ENCODE data around the gene FAM174A.

FAM174A gene

DNA sequence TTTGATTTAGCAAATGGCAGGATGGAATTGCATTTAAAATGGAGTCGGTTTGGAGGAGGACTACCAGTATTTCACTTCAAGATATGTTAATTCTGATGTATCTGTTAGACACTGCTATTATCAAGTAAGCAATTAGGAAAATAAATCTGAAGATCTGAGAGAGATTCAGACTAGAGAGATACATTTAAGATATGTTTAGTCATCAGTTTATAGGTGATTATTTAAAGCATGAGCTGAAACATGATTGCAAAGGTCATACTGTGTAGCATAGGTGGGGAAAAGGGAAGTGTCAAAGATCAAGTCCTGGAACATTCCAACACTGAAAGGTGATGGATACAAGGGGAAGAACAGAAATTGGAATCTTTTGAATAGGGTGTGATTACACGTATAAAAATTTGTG, 79.1 kb downstream of the FAM174A start:
- no peak overlapping the region for H3K4me3 ChIP-seq (ENCODE audit: low read length)
- DNase-seq (ENCODE audit: low read depth), result no peak
- TF ChIP-seq, protein P1, sequence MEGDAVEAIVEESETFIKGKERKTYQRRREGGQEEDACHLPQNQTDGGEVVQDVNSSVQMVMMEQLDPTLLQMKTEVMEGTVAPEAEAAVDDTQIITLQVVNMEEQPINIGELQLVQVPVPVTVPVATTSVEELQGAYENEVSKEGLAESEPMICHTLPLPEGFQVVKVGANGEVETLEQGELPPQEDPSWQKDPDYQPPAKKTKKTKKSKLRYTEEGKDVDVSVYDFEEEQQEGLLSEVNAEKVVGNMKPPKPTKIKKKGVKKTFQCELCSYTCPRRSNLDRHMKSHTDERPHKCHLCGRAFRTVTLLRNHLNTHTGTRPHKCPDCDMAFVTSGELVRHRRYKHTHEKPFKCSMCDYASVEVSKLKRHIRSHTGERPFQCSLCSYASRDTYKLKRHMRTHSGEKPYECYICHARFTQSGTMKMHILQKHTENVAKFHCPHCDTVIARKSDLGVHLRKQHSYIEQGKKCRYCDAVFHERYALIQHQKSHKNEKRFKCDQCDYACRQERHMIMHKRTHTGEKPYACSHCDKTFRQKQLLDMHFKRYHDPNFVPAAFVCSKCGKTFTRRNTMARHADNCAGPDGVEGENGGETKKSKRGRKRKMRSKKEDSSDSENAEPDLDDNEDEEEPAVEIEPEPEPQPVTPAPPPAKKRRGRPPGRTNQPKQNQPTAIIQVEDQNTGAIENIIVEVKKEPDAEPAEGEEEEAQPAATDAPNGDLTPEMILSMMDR (conservative IDR thresholded peaks at IDR 0.05; ENCODE audit: low read depth, low read length), result no peak

DNA sequence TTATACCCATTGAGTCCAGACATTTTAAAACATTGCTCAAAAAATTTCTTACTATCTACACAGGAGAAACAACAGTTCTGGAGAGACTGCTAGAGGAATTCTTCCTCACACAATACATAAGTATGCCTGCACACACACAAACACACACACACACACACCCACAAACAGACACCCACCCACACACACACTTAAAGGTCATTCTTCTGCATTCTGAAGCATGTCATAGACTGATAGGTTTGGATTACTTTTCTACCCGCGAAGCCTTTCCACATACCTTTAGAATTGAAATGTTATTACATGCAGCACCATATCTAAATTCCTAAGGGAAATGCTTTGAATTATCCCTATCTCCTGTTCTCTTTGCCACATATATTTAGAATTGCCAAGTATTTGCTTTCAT, 80.2 kb downstream of the FAM174A start:
- H3K4me3 ChIP-seq (ENCODE audit: low read length), result no peak overlapping the region
- TF ChIP-seq, protein P1 (conservative IDR thresholded peaks at IDR 0.05; ENCODE audit: low read depth, low read length), result no peak
- no peak for DNase-seq (ENCODE audit: low read depth)

DNA sequence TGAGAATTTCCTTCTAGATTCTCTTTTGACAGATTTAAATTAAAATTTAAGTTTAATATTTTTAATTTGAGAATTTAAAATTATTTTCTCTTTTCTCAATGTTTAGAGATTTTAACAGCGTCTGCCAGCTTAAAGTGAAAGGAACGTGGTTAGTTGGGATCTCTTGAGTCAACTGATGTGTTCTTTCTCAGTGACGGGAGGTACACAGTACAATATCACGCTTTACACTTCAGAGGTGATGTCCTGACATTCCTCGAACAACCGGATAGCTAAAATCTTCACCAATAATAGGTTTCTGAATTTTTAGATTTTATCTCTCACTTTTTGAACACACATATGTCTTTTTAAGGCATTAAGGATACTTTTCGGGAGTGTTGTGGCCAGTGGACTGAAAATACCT, 81.1 kb downstream of the FAM174A start:
- no peak overlapping the region for H3K4me3 ChIP-seq (ENCODE audit: low read length)
- DNase-seq (ENCODE audit: low read depth), result no peak
- TF ChIP-seq, protein P1 (conservative IDR thresholded peaks at IDR 0.05; ENCODE audit: low read depth, low read length), result no peak

DNA sequence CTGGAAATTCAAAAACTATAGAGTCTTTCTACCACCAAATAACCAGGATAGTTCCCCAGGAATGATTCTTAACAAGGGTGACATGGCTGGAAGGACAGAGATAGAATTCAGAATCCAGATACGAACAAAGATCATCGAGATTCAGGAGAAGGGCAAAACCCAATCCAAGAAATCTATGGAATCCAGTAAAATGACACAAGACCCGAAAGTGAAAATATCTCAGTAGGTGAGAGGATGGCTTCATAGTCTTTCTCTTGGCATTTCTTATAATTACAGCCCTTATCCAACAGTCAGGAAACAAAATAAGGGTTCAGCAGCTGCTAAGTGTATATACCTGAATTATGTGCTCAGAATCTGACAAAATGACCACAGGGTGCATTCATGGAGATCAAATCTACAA, 81.8 kb downstream of the FAM174A start:
- TF ChIP-seq, protein P1 (conservative IDR thresholded peaks at IDR 0.05; ENCODE audit: low read depth, low read length), result no peak
- DNase-seq (ENCODE audit: low read depth), result no peak
- H3K4me3 ChIP-seq (ENCODE audit: low read length), result no peak overlapping the region

DNA sequence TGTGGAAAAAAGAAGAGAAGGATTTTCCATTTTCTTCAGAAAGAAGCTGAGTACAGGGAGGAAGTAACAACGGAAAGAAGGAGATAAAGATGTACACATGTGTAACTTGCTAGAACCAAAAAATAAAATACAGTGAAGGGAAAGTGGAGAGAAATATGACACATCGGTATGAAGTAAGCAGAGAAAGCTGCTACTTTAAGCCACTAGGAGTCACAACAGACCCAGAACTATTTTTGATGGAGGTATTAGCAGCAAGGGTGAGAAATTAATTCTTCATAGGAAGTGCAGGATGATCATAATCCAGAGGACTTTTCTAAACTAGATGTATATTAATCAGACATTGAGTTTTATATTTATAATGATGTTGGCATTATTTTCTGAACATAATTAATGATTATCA, 88.5 kb downstream of the FAM174A start:
- DNase-seq (ENCODE audit: low read depth), result peak; percentile 7

DNA sequence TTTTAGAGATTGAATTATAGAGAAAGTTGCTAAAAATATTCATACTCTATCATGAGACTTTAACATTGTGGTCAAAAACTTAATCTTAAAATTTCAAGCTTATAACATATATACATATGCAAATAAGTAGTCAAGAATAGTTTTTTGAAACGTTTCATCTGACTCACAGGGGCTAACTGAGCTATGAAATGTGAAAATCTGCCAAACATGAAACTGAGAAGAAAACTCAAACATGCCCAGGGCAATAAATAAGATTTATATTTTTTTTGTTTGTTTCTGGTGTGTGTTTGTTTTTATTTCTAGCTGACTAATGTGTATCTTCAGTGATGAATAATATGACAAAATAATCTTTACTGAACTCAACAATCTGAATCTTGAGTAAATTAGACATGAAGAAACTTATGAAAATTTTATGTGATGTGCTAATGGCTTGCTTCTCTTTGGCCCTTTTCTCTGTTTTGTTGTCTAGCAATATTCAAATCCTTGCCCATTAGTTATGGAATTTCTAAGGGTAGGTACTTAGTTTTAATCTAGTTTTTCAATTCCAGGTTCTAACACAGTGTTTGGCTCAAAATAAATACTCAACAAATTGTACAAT, 99.9 kb downstream of the FAM174A start:
- H3K4me3 ChIP-seq (ENCODE audit: low read length), result no peak overlapping the region
- TF ChIP-seq, protein P1 (conservative IDR thresholded peaks at IDR 0.05; ENCODE audit: low read depth, low read length), result no peak
- DNase-seq (ENCODE audit: low read depth), result no peak

More for the DNA sequence above, 88.5 kb downstream of the FAM174A start:
- TF ChIP-seq, protein P1 (conservative IDR thresholded peaks at IDR 0.05; ENCODE audit: low read depth, low read length), result peak; percentile 65
- H3K4me3 ChIP-seq (ENCODE audit: low read length), result no peak overlapping the region

Data from retinal pigment epithelial cell (primary cell).